Measurements from ENCODE around the gene EPB41.
A peak's percentile ranks its signal among the peaks of the same experiment; 100 is the strongest.

The EPB41 gene

DNA sequence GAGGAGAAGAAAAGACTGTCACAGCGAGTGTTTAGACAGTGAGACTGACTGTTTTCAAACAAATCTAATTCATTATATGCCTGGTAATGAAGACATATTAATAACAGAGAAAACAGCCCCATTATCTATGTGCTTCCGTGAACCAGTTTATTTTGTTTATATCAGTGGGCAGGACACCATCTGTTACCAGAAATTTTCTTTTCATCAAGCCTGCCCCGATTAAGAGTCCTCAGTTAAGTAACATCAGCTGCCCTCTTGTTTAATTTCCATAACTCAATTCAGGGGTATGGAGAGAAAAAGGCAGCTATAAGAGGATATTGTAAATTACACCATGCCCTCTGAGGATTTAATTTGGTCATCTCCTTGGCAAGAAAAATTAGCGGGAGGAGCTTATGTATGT is 115.3 kb downstream of the EPB41 start:
- Histone ChIP-seq H3K79me2 (ENCODE audit: low read length) (no peaks in the 10 kb centered on the region), H3K36me3 (replicated peaks; ENCODE audit: low read depth, low read length) (no peaks in the 10 kb centered on the region), H3K27me3 (ENCODE audit: low read depth, low read length) (no peaks in the 10 kb centered on the region), H3K4me3 (ENCODE audit: low read length) (no peak overlapping the region), H2AFZ (ENCODE audit: low read depth, low read length) (no peak overlapping the region), H3K4me1 (ENCODE audit: low read length) (no peaks in the 10 kb centered on the region), H3K9ac (ENCODE audit: low read length) (no peak overlapping the region), H4K20me1 (ENCODE audit: insufficient read depth, low read length) (no peaks in the 10 kb centered on the region), H3K9me3 (ENCODE audit: insufficient read depth, low read length) (no peaks in the 10 kb centered on the region), H3K4me2 (ENCODE audit: low read length) (no peak overlapping the region), H3K27ac (ENCODE audit: low read length) (no peak overlapping the region)
- TF ChIP-seq EZH2phosphoT487 (IDR thresholded peaks at IDR 0.05; ENCODE audit: low read depth), result no peak
- TF ChIP-seq, protein P1, sequence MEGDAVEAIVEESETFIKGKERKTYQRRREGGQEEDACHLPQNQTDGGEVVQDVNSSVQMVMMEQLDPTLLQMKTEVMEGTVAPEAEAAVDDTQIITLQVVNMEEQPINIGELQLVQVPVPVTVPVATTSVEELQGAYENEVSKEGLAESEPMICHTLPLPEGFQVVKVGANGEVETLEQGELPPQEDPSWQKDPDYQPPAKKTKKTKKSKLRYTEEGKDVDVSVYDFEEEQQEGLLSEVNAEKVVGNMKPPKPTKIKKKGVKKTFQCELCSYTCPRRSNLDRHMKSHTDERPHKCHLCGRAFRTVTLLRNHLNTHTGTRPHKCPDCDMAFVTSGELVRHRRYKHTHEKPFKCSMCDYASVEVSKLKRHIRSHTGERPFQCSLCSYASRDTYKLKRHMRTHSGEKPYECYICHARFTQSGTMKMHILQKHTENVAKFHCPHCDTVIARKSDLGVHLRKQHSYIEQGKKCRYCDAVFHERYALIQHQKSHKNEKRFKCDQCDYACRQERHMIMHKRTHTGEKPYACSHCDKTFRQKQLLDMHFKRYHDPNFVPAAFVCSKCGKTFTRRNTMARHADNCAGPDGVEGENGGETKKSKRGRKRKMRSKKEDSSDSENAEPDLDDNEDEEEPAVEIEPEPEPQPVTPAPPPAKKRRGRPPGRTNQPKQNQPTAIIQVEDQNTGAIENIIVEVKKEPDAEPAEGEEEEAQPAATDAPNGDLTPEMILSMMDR (IDR thresholded peaks at IDR 0.05; ENCODE audit: low read depth, low read length), result no peak

DNA sequence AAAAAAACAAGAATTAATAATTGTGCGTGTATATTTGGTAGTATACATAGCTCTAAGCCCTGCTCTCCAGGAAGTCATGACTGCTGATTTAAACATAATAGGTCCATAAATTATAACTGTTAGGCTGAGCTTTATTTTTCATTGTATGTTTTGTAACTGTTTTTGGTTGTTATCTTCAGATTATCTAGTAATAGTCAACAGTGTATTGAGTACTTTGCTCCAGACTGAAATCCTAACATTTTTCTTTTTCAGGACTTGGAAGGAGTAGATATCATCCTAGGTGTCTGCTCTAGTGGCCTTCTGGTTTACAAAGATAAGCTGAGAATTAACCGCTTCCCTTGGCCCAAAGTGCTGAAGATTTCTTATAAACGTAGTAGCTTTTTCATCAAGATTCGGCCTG is 118.5 kb downstream of the EPB41 start:
- Histone ChIP-seq H4K20me1 (ENCODE audit: insufficient read depth, low read length) (no peaks in the 10 kb centered on the region), H3K27ac (ENCODE audit: low read length) (no peak overlapping the region), H3K36me3 (replicated peaks; ENCODE audit: low read depth, low read length) (no peaks in the 10 kb centered on the region), H3K4me1 (ENCODE audit: low read length) (no peaks in the 10 kb centered on the region), H3K4me2 (ENCODE audit: low read length) (no peak overlapping the region), H3K79me2 (ENCODE audit: low read length) (no peaks in the 10 kb centered on the region), H3K9ac (ENCODE audit: low read length) (no peak overlapping the region), H3K9me3 (ENCODE audit: insufficient read depth, low read length) (no peaks in the 10 kb centered on the region), H3K27me3 (ENCODE audit: low read depth, low read length) (no peaks in the 10 kb centered on the region), H3K4me3 (ENCODE audit: low read length) (no peak overlapping the region), H2AFZ (ENCODE audit: low read depth, low read length) (no peak overlapping the region)
- no peak for TF ChIP-seq EZH2phosphoT487 (IDR thresholded peaks at IDR 0.05; ENCODE audit: low read depth)
- TF ChIP-seq, protein P1 (IDR thresholded peaks at IDR 0.05; ENCODE audit: low read depth, low read length), result no peak

DNA sequence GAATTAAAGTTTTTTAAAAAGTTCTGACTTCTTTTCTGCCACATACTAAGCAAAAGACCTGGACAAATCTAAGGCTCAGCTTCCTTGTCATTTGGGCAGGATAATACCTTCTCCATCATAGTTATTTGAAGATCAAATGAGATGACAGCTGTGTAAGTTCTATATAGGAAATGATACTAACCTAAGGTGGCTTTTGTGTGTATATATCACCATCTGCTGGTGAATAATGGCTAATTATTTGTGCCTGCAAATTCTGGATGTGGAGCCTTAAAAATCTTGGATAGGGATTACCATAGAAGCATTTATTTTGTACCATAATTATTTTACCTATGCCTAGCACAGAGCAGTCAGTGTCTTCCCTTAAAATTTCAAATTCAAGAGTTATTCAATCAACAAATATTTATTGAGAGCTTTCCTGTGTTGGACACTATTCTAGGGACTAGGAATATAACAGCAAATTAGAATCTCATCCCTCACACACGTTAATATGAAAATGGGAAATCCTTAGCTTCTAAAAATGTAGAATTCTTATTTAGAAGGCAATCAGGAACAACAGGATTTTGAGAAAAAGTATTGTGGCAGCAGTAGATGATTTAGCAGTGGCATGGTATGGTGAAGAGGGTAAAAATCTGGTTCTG is 119.6 kb downstream of the EPB41 start:
- H3K9ac ChIP-seq (ENCODE audit: low read length), result no peak overlapping the region
- no peak for TF ChIP-seq EZH2phosphoT487 (IDR thresholded peaks at IDR 0.05; ENCODE audit: low read depth)
- TF ChIP-seq, protein P1 (IDR thresholded peaks at IDR 0.05; ENCODE audit: low read depth, low read length), result peak; percentile 64
- H2AFZ ChIP-seq (ENCODE audit: low read depth, low read length), result no peak overlapping the region
- no peaks in the 10 kb centered on the region for H3K27me3 ChIP-seq (ENCODE audit: low read depth, low read length)
- H3K27ac ChIP-seq (ENCODE audit: low read length), result no peak overlapping the region
- no peaks in the 10 kb centered on the region for H4K20me1 ChIP-seq (ENCODE audit: insufficient read depth, low read length)
- H3K4me3 ChIP-seq (ENCODE audit: low read length), result no peak overlapping the region
- H3K4me2 ChIP-seq (ENCODE audit: low read length), result no peak overlapping the region
- H3K4me1 ChIP-seq (ENCODE audit: low read length), result no peaks in the 10 kb centered on the region
- H3K79me2 ChIP-seq (ENCODE audit: low read length), result no peaks in the 10 kb centered on the region
- H3K36me3 ChIP-seq (replicated peaks; ENCODE audit: low read depth, low read length), result no peaks in the 10 kb centered on the region
- H3K9me3 ChIP-seq (ENCODE audit: insufficient read depth, low read length), result no peaks in the 10 kb centered on the region

DNA sequence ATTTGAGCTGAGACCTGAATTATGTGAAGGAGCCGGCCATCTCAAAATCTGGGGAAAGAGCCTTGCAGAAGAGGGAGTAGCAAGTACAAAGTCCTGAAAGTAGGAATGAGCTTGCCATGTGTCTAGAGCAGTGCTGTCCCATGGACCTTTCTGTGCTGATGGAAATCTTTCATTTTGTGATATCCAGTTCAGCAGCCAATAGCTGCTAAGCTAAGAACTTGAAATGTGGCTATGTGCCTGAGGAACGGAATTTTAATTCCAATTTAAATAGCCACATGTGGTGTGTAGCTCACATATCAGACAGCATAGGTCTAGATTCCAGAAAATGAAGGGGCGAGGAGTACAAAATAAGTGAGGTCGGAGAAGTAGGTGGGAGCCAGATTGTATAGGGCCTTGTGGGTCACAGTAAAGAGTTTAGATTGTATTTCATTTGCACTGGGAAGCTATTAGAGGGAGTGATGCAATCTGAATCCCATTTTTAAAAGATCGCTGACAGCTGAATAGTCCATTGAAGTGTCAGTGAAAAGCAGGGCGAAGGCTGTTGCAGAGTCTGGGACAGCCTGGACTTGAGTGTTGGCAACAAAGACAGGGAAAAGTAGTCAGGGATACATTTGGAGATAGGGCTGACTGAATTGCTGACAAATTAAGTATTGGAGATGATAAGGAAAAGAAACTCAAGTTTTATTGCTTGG is 129.1 kb downstream of the EPB41 start:
- H3K4me2 ChIP-seq (ENCODE audit: low read length), result no peak overlapping the region
- H3K27me3 ChIP-seq (ENCODE audit: low read depth, low read length), result no peaks in the 10 kb centered on the region
- H3K36me3 ChIP-seq (replicated peaks; ENCODE audit: low read depth, low read length), result no peaks in the 10 kb centered on the region

More for the DNA sequence above, 129.1 kb downstream of the EPB41 start:
- TF ChIP-seq EZH2phosphoT487 (IDR thresholded peaks at IDR 0.05; ENCODE audit: low read depth), result no peak
- TF ChIP-seq, protein P1 (IDR thresholded peaks at IDR 0.05; ENCODE audit: low read depth, low read length), result no peak
- H3K27ac ChIP-seq (ENCODE audit: low read length), result no peak overlapping the region
- H3K4me3 ChIP-seq (ENCODE audit: low read length), result no peak overlapping the region
- H3K4me1 ChIP-seq (ENCODE audit: low read length), result no peaks in the 10 kb centered on the region
- H3K9ac ChIP-seq (ENCODE audit: low read length), result no peak overlapping the region
- no peak overlapping the region for H2AFZ ChIP-seq (ENCODE audit: low read depth, low read length)
- no peaks in the 10 kb centered on the region for H3K79me2 ChIP-seq (ENCODE audit: low read length)
- no peaks in the 10 kb centered on the region for H3K9me3 ChIP-seq (ENCODE audit: insufficient read depth, low read length)
- no peaks in the 10 kb centered on the region for H4K20me1 ChIP-seq (ENCODE audit: insufficient read depth, low read length)
